ENCODE results near the gene KLHL8. TPM values are rescaled to one million over a fixed set of nuclear protein-coding genes. Genes with fewer than 3 reads are reported as not detected.

KLHL8 gene
- total RNA-seq, 3 donors from 2014 or later: 16.4 to 23.0 (median 18.9) TPM

- DNase-seq (no peak), ATAC-seq (no peak)
- H3K9me3 Mint-ChIP-seq: no peaks in the 10 kb centered on the region
- H3K4me1 Mint-ChIP-seq (ENCODE audit: low read depth): peaks cover 8% of the 10 kb centered on the region
- H3K36me3 Mint-ChIP-seq (ENCODE audit: insufficient read depth): peaks cover 32% of the 10 kb centered on the region
- no peak overlapping the region for H3K4me3 Mint-ChIP-seq
- H3K27me3 Mint-ChIP-seq (ENCODE audit: low read depth): no peaks in the 10 kb centered on the region
Observed at GRCh38 chr4:87114245-87115062, 106.0 kb downstream of the KLHL8 start.

GRCh38 chr4:87112063-87112462 is 108.4 kb downstream of the KLHL8 start:
- Mint-ChIP-seq H3K36me3 (ENCODE audit: insufficient read depth) (peaks cover 42% of the 10 kb centered on the region), H3K9me3 (no peaks in the 10 kb centered on the region), H3K27me3 (ENCODE audit: low read depth) (no peaks in the 10 kb centered on the region), H3K4me3 (no peak overlapping the region), H3K4me1 (ENCODE audit: low read depth) (peaks cover 21% of the 10 kb centered on the region)
- DNase-seq: no peak
- no peak for ATAC-seq

Other genes starting within 250 kb of the KLHL8 start
- gene HSD17B13, start 102.3 kb upstream of the KLHL8 start, total RNA-seq: not detected
- gene HSD17B11, start 170.6 kb upstream of the KLHL8 start, total RNA-seq: 1 to 10 TPM; 5.3 to 8.9 (median 7.4) TPM
- 10 to 100 TPM; 15.9 to 21.0 (median 16.6) TPM for gene NUDT9, start 202.0 kb upstream of the KLHL8 start, total RNA-seq